MM.1S (cell line): ENCODE measurements around the gene ATXN10.

Experiments
- CTCF ChIP-seq: fragments of 300-600 bp; sonication (generic); IDR thresholded peaks from 2 replicates; pipeline ENCODE4 v1.5.1; 2016; ENCODE audit warnings: antibody characterized with exemption, low read length, mixed read lengths
- EZH2phosphoT487 ChIP-seq: fragments of 300-600 bp; sonication (generic); IDR thresholded peaks from 2 replicates; pipeline ENCODE4 v1.6.1; 2018; ENCODE audit warnings: antibody characterized with exemption, low read length

GRCh38 chr22:45645150-45645525, 26.5 kb upstream of the ATXN10 start:
- TF ChIP-seq CTCF: no peak
- TF ChIP-seq EZH2phosphoT487: no peak
